ENCODE measurements around the gene ALDH3A1. TPM values are rescaled to one million over a fixed set of nuclear protein-coding genes. Genes with fewer than 3 reads are reported as not detected.

Gene ALDH3A1
- total and polyA plus RNA-seq, 8 donors = 0.20 to 0.51 (median 0.34) TPM; not detected in 3

DNA sequence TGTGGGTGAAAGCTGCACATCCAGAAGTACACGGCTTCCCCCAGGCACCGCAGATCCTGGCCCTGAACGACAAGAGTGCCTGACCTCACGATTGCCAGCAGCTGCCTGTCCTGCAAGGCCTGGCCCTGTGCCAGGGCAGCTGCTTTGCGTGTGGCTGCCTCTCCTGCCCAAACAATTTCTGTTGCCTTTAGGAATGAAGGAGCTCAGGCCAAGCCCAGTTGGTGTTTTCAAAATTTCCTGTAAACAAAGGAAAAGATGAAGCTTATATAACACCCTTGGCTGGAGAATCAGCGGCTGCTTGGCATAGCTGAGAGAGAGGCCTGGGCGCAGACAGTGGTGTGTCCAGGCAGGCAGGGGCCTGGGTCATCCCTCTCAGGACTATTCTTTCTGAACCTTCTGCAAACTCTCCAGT, 20.0 kb downstream of the ALDH3A1 start:
- H3K27ac ChIP-seq = peak overlapping the region; percentile 43 to 88 (median 69)
- ATAC-seq = peak; percentile 79 to 85 (median 82)
- TF ChIP-seq, protein P1, sequence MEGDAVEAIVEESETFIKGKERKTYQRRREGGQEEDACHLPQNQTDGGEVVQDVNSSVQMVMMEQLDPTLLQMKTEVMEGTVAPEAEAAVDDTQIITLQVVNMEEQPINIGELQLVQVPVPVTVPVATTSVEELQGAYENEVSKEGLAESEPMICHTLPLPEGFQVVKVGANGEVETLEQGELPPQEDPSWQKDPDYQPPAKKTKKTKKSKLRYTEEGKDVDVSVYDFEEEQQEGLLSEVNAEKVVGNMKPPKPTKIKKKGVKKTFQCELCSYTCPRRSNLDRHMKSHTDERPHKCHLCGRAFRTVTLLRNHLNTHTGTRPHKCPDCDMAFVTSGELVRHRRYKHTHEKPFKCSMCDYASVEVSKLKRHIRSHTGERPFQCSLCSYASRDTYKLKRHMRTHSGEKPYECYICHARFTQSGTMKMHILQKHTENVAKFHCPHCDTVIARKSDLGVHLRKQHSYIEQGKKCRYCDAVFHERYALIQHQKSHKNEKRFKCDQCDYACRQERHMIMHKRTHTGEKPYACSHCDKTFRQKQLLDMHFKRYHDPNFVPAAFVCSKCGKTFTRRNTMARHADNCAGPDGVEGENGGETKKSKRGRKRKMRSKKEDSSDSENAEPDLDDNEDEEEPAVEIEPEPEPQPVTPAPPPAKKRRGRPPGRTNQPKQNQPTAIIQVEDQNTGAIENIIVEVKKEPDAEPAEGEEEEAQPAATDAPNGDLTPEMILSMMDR (IDR thresholded peaks at IDR 0.05) = no peak

DNA sequence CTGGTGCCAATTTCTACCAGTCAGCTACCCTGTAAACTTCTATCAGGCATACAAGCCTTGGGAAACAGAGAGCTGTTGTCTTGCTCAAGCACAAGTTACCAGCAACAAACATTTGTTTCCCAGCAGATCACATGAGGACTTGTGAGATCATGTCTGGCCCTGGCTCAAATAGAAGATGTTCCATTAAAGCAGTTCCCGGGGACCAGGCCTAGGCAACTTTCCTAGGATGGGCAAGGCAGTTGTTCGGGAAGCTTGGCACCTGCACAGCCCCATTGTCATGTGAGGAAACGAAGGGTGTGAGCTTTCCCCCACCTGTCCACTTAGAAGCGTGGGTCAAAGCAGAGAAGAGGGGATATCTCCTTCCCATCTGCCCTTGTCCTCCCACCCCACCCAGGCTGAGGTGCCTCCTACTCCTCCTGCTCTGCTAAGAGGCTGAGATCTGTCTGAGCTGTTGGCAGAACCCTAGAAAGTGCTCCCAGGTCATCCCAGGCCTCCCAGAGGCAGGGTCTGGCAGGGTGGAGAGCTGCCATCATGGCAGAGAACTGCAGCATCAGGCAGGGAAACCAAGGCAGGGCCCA, 20.5 kb downstream of the ALDH3A1 start:
- peaks cover 0 to 32% (median 7%) of the 10 kb centered on the region in 3 donors for H3K4me1 ChIP-seq
- H3K27ac ChIP-seq = peak overlapping the region; percentile 43 to 88 (median 69)
- ATAC-seq (peak; percentile 57 to 80 (median 74)), FAIRE-seq (no peak), DNase-seq (peak in 3 of 6 donors; percentile 42 to 53 (median 50))
- H3K36me3 ChIP-seq = no peaks in the 10 kb centered on the region
- H3K4me3 ChIP-seq = no peak overlapping the region
- H3K27me3 ChIP-seq = no peaks in the 10 kb centered on the region
- no peaks in the 10 kb centered on the region for H3K9me3 ChIP-seq
- intact Hi-C loops (cut with DNase I) = no loop called here
- WGBS, 2 donors = 41 to 50% methylated on average over 4 of the region's 4 CpGs
- TF ChIP-seq, protein P1 (IDR thresholded peaks at IDR 0.05) = no peak

More for the DNA sequence above, 20.0 kb downstream of the ALDH3A1 start:
- FAIRE-seq (no peak), DNase-seq (peak; percentile 72 to 94 (median 81))
- Histone ChIP-seq H3K4me3 (no peak overlapping the region), H3K27me3 (no peaks in the 10 kb centered on the region), H3K4me1 (peaks cover 0 to 32% (median 7%) of the 10 kb centered on the region in 3 donors), H3K9me3 (no peaks in the 10 kb centered on the region), H3K36me3 (no peaks in the 10 kb centered on the region)
- intact Hi-C loops (cut with DNase I) = no loop called here
- whole genome bisulfite sequencing, 2 donors = 19% methylated on average over 7 of the region's 7 CpGs

DNA sequence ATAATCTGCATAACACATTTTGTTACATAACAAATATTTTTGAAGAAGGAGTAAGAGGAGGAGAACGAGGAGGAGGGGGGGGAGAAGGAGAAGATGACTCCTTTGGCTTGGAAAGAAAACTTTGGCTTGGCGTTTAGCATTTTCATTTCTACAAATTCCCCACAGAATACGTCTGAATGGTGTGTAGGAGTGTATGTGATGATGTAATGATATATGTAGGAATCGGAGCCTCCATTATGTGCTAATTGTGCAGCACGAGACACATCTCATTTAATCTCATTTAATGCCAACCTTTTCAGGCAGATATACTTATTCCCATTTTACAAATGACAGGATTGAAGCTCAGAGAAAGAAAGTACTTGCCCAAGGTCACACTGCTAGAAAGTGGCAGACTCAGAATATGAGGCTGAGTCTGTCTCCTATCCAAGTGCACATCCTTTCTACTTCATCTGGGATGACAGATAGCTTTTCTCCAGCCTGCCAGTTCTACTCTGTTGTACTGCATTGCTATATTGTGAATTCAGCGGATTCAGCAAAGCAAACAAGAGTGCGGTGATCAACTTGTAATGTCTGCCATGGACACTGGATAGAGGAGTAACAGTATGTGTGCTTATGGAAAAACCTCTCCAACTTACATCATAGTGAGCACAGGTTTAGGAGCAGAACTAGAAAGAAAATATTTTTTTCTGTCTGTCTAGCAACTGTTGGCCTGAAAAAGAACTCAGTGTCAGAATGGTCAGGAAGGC, 21.3 kb downstream of the ALDH3A1 start:
- no peaks in the 10 kb centered on the region for H3K27me3 ChIP-seq
- intact Hi-C loops (cut with DNase I) = no loop called here
- ATAC-seq (no peak), DNase-seq (no peak), FAIRE-seq (no peak)
- WGBS, 2 donors = 88 to 91% methylated on average over 7 of the region's 7 CpGs
- peaks cover 0 to 32% (median 7%) of the 10 kb centered on the region in 3 donors for H3K4me1 ChIP-seq
- no peaks in the 10 kb centered on the region for H3K9me3 ChIP-seq
- H3K27ac ChIP-seq = peak overlapping the region; percentile 43 to 88 (median 69)
- TF ChIP-seq, protein P1 (IDR thresholded peaks at IDR 0.05) = no peak
- no peaks in the 10 kb centered on the region for H3K36me3 ChIP-seq
- H3K4me3 ChIP-seq = no peak overlapping the region

DNA sequence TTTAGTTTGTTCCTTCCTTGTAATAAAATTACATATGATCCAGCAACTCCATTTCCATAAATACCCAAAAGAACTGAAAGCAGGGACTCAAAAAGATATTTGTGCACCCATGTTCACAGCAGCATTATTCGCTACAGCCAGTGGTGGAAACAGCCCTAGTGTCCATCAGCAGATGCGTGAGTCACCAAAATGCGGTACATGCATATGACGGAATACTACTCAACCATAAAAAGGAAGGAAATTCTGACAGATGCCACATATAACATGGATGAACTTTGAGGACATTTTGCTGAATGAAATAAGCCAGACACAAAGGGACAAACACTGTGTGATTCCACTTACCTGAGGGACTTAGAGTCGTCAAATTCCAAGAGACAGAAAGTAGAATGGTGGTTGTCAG, 22.6 kb downstream of the ALDH3A1 start:
- peaks cover 0 to 32% (median 7%) of the 10 kb centered on the region in 3 donors for H3K4me1 ChIP-seq
- H3K9me3 ChIP-seq = no peaks in the 10 kb centered on the region
- peak overlapping the region in 1 of 4 donors; percentile 81 for H3K27ac ChIP-seq
- TF ChIP-seq, protein P1 (IDR thresholded peaks at IDR 0.05) = no peak
- H3K4me3 ChIP-seq = no peak overlapping the region
- FAIRE-seq (no peak), ATAC-seq (no peak), DNase-seq (no peak)
- WGBS, 2 donors = 91 to 97% methylated on average over 5 of the region's 5 CpGs
- H3K36me3 ChIP-seq = no peaks in the 10 kb centered on the region
- intact Hi-C loops (cut with DNase I) = no loop called here
- no peaks in the 10 kb centered on the region for H3K27me3 ChIP-seq

Data from pancreas (tissue), 10 donors.